Fibroblast of lung (primary cell): Measurements from ENCODE around the gene SLC35A1.

Experiments
- CTCF ChIP-seq, 2 donors: IDR thresholded peaks in 1 of 2; conservative IDR thresholded peaks in 1 of 2; 1 replicate in 1 of 2; 2 replicates in 1 of 2; pipeline ENCODE4 v1.5.1; 2011 to 2012; ENCODE audit warnings: low read length in 2 of 2, control low read depth in 1 of 2, inconsistent platforms in 1 of 2, low read depth in 1 of 2, mild to moderate bottlenecking in 1 of 2
- EZH2 ChIP-seq: IDR thresholded peaks from 2 replicates; pipeline ENCODE4 v1.5.1; 2012; ENCODE audit warnings: low read length, control low read depth, mild to moderate bottlenecking; ENCODE audit errors: missing control alignments

GRCh38 chr6:87483929-87484328, 11.2 kb downstream of the SLC35A1 start:
- no peak for TF ChIP-seq CTCF (conservative IDR thresholded peaks at IDR 0.05 in 1 of 2, IDR thresholded peaks at IDR 0.05 in 1 of 2; ENCODE audit: low read depth in 1 of 2, low read length in 2 of 2)
- TF ChIP-seq EZH2, result no peak
